ENCODE data around the gene ZNF865.

Gene ZNF865

GRCh38 chr19:55618426-55618825, 13.0 kb downstream of the ZNF865 start:
- no peak overlapping the region for H3K4me3 ChIP-seq (ENCODE audit: control insufficient read depth, low read depth, low read length)
- no peak for TF ChIP-seq CTCF (IDR thresholded peaks at IDR 0.05; ENCODE audit: control insufficient read depth, insufficient read depth, low read depth, low read length, missing control alignments)
- DNase-seq (ENCODE audit: low read depth), result no peak

GRCh38 chr19:55619286-55619685, 13.8 kb downstream of the ZNF865 start:
- DNase-seq (ENCODE audit: low read depth), result no peak
- H3K4me3 ChIP-seq (ENCODE audit: control insufficient read depth, low read depth, low read length), result no peak overlapping the region
- TF ChIP-seq CTCF (IDR thresholded peaks at IDR 0.05; ENCODE audit: control insufficient read depth, insufficient read depth, low read depth, low read length, missing control alignments), result no peak

- H3K4me3 ChIP-seq (ENCODE audit: control insufficient read depth, low read depth, low read length), result no peak overlapping the region
- no peak for TF ChIP-seq CTCF (IDR thresholded peaks at IDR 0.05; ENCODE audit: control insufficient read depth, insufficient read depth, low read depth, low read length, missing control alignments)
- no peak for DNase-seq (ENCODE audit: low read depth)
These were observed 15.2 kb downstream of the ZNF865 start for GRCh38 chr19:55620410-55621204.

GRCh38 chr19:55621205-55621672, 15.8 kb downstream of the ZNF865 start:
- H3K4me3 ChIP-seq (ENCODE audit: control insufficient read depth, low read depth, low read length), result no peak overlapping the region
- no peak for DNase-seq (ENCODE audit: low read depth)
- no peak for TF ChIP-seq CTCF (IDR thresholded peaks at IDR 0.05; ENCODE audit: control insufficient read depth, insufficient read depth, low read depth, low read length, missing control alignments)

GRCh38 chr19:55621673-55622231, 16.3 kb downstream of the ZNF865 start:
- no peak for DNase-seq (ENCODE audit: low read depth)
- TF ChIP-seq CTCF (IDR thresholded peaks at IDR 0.05; ENCODE audit: control insufficient read depth, insufficient read depth, low read depth, low read length, missing control alignments), result no peak
- H3K4me3 ChIP-seq (ENCODE audit: control insufficient read depth, low read depth, low read length), result no peak overlapping the region

GRCh38 chr19:55622242-55622969, 17.0 kb downstream of the ZNF865 start:
- no peak for TF ChIP-seq CTCF (IDR thresholded peaks at IDR 0.05; ENCODE audit: control insufficient read depth, insufficient read depth, low read depth, low read length, missing control alignments)
- no peak overlapping the region for H3K4me3 ChIP-seq (ENCODE audit: control insufficient read depth, low read depth, low read length)
- no peak for DNase-seq (ENCODE audit: low read depth)
